Measurements from ENCODE around the gene RAD51B.

GRCh38 chr14:68594737-68595380 is 775.3 kb downstream of the RAD51B start:
- no peak for TF ChIP-seq POLR2A (IDR thresholded peaks at IDR 0.05; ENCODE audit: low read depth, low read length)
- TF ChIP-seq POLR2AphosphoS5 (IDR thresholded peaks at IDR 0.05; ENCODE audit: low read depth, low read length): no peak

Measured in GM12892 (cell line).